Pons (tissue), 1 donor: ENCODE results near the gene GRID1.
A peak's percentile ranks its signal among the peaks of the same experiment; 100 is the strongest.
"Not testable (repeated sequence)": the region's sequence is repeated elsewhere in the genome, so short reads cannot be mapped to it uniquely, and the experiment has no call there.

Experiments
- DNase-seq: peaks from one replicate; pipeline ENCODE4 v3.0.0-alpha.2; 2016; ENCODE audit warnings: low spot score

Gene GRID1

DNA sequence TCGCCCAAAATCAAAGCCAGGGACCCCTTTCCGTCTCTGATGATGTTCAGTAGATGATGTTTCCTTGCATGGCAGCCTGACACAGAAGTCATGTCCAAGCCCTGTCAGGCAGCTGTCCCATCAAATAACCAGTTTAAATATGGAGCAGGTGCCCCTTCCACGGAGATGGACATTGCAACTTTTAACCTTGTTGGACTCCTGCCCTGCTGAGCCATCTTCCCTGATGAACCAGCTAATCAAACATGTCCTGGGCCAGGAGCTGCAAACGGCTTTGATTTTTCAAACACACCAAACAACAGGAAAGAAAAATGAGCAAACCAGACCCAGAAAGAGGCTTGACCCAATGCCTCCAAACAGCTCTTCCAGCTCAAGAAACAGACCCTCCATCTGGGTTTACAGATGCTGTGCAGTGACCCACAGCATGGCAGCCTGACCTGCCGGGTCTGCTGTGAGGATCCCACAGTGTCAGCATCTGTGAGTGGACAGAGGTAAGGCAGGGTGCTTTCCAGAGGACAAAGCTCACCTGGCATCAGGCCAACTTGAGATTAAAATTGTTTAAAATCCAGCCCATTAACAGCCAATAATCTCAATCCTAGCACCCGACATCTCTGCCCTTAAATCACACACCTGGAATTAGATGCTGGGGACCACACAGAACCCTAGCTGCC lies 372.6 kb downstream of the GRID1 start:
- DNase-seq: no peak

DNA sequence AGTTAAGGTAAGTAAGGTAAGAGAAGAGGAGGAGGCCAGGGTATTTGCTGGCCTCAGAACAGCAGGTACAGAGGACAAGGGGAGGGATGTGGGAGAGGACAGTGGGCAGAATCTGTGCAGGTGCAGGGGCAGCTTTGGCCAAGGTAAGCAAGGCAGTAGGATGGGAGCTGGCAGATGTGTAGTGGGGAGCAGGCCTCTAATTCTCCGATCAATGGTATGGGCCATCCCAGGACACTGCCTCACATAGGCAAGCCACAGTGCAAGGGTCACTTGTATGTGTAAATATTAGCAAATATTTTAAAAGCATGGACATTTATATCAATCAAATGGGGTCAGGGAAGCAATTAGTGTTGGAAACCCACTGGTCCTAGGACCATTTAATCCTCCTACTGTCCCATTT lies 373.5 kb downstream of the GRID1 start:
- no peak for DNase-seq

DNA sequence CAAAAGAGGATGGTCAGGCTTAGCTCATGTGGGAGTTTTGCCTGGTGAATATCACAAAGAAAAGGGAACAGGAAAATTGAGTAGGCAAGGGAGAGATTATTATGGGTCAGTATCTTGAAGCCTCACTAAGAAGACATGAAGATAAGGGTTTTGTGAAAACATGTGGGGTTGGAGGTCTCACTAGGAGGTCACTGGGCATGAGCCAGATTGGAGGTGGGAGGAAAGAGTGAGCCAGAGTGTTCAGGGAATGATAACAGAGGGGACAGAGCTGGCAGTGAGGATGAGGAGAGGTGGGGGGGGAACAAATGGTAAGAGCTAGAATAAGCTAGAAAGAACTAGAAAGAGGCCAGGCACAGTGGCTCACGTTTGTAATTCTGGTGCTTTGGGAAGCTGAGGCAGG lies 374.3 kb downstream of the GRID1 start:
- DNase-seq: no peak

DNA sequence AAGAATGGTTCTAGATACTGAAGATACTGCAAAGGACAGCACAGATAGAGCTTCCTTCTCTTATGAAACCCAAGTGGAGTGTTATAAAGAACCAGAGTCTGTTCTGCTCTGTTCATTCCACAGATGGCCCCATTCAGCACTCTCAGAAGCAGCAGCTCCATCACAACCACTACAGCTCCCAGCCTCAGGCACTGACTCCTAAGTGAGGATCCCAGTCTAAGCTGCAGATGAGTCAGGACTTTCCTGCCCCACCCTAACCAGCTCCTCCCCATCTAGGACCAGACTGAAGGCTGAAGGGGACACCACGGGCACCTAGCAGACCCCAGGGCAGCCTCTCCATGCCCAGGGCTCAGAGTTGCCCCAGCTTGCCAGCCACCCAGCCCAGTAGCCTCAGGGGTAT lies 379.8 kb downstream of the GRID1 start:
- no peak for DNase-seq

DNA sequence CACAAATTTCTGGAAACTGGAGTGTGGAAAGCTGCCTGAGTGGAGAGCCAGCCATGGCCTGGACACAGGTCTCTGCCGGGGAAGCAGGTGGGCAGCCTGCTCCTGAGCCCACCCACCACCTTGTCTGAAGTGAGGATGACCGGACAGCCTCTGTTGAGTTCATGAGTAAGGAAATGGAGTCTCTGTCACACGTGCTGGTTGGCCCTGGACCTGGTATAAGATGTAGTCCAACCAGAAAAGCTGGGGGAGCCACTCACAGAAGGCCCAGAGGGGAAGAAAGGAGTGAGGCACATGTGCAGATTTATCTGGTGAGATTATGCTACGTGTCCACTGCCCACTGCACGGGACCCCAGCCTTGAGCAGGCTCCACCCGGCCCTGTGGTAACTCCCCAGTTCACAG lies 383.5 kb downstream of the GRID1 start:
- DNase-seq: no peak

DNA sequence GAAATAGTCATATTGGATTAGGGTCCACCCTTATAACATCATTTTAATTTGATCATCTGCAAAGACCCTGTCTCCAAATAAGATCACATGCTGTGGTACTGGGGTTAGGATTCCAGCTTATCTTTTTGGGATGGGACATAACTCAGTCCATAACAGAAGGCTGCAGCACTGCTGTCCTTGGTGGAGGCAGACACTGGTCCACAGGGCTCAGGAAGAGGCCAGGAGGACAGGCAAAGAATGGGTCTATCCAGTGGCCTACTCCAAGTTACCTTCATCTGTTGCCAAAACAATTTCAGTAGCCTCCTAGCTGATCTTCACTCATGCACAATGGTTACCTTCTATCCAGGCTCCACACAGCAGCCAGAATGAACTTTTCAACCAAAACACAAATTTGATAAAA lies 387.0 kb downstream of the GRID1 start:
- no peak for DNase-seq

DNA sequence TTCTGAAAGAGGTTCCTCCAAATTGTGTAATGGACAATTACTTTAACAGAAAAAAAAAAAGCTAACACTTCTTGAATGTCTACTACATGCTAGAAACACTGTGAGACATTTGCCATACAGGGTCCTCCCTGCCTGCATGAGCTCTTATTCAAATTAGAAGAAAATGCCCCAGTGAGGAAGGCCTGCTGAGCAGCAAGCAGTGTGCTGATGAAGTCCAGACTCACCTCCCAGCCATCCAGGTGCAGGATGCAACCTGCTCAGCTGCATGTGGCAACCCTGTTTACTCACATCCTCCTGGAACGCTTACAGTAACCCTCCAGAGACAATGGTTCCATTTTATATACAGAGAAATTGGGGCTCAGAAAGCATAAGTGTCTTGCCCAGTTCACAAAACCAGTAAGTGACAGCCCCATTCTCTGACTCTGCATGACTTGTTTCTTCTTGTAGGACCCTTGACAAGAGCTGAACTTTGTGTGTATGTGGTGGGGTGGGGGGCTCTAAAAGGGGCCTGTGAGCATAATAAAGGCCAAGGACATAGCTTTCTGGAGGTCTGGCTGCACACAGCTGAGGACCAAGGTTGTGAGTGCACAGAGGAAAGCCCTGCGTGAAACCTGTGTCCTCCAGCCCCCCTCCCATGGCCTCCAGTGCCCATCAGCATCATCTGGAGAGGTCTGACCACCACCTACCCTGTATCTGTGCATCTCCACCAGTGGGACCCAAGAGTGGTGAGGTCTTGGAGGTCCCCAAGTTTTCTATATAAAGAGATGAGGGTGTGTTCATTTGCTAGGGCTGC lies 387.8 kb downstream of the GRID1 start:
- no peak for DNase-seq

DNA sequence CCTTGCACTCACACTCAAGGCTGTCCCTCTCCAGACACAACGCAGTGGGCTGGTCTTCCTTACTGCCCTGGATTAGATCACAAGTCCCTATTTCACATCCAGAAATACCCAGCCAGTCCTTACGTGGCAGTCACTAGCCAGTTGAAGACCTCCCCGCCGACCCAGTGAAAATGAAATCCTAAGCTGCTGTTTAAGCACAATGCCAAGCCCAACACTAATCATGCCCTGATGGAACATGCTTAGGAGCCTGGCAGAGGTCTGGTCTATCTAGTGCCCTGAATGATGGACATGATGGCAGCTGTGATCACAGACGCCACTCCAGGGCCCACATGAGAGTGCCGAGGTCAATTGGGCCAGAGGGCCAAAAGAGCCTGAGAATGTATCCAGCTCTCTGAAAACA lies 389.0 kb downstream of the GRID1 start:
- DNase-seq: no peak

DNA sequence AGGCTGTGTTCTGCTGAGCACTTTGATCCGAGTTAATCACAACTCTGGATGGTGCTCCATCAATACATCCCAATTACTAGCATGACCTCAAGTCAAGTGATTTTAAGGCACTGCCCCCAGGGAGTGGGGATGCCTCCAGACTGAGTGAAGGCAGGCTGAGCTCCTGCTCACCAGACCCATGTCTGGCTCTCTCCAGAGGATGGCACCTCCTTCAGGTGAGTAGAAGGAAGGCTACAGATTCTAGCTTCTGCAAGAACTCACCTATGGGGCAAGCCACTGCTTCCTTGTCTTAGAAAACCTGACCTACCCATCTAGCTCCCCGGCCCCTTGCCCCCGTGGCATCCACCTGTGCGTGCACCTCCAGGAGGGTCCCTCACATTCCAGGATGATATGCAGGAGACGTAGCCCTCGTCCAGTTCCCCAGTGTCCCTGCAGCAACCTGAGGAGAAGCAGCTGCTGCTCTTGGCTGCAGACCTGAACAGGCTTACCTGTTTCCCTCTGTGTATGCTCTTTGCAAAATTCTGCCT lies 390.3 kb downstream of the GRID1 start:
- no peak for DNase-seq

DNA sequence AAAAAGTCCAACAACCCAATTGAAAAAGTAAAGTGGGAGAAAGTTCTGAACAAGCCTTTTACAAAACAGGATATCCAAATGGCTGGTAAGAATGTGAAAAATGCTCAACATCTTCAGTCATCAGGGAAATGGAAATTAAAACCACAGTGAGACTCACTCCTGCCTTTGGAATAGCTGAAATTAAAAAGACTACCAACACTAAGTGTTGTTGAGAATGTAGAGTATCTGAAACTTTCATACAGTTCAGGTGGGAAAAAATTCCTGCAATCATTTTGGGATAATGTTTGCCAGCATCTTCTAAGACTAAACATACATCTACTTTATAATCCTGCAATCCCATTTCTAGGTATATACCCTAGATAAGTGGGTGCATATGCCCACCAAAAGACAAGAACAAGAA lies 395.1 kb downstream of the GRID1 start:
- no peak for DNase-seq

DNA sequence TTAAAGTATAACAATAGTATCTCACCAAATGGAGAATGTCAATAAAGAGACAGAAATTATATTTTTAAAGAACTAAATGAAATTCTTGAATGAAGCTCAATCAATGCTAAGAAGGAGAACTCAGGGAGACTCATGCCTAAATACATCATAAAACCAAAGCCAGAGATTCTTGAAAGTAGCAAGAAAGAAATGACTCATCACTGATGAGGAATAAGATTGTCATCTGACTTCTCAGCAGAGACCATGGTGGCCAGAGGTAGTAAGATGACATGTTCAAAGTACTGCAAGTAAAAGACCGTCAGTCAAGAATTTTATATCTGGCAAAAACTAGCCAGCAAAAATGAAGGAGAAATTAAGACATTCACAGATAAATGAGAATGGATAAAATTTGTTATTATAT lies 399.0 kb downstream of the GRID1 start:
- DNase-seq: no peak

DNA sequence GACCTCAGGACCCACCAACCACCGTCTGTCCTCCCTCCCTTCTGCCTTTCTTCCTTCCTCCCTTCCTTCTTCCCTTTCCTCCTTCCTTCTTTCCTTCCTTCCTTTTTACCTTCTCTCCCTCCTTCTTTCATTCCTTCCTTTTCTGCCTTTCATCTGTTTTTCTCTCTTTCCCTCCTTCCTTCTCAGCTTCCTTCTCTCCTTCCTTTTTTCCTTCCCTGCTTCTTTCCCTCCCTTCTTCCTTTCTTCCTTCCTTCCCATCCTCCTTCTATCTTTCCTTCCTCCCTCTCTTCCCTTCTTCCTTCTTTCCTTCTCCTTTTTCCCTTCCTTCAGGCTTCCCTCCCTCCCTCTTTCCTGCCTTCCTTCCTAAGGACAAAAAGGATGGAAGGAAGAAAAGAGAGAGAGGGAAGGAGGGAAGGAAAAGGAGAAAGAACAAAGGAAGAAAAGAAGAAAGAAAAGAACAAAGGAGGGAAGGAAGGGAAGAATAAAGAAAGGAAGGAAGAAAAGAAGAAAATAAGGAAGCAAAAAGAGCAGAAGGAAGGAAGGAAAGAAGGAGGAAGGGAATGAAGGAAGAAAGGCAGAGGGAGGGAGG lies 405.0 kb downstream of the GRID1 start:
- DNase-seq: no peak

DNA sequence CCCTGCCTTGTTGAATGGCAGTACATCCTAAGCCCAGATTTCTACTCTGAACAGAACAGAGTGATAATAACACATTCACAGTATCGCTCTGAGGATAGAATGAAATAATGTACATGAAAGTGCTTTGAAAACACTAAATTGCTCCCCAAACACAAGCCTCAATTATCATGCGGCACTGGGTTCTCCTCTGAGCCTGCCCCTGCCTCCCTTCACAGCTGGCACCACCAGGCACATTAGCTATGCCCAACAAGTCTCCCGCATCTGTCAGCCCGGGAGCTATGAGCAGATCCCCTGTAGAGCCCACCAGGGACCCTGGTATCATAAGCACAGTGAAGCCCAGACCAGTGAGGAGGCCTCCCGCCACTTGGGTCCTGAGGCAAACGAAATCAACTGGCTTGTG lies 405.5 kb downstream of the GRID1 start:
- peak; percentile 35 for DNase-seq

DNA sequence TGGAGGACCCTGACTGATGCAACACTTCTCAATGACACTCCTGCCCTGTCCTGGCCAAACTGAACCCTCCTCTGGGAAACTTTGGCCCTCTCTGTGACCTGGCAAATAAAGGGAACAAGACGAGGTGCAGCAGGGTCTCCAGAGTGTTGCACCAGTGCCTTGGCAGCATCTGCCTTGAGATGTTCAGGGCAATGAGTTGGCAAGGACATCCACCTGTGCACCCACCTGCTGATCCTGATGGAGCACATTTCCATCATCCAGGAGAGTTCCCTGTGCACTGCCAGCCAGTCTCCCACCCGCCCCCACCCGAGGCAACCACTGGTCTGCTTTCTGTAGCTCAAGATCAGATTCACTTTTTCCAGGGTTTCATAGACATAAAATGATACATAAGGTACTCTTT lies 407.4 kb downstream of the GRID1 start:
- DNase-seq: no peak

DNA sequence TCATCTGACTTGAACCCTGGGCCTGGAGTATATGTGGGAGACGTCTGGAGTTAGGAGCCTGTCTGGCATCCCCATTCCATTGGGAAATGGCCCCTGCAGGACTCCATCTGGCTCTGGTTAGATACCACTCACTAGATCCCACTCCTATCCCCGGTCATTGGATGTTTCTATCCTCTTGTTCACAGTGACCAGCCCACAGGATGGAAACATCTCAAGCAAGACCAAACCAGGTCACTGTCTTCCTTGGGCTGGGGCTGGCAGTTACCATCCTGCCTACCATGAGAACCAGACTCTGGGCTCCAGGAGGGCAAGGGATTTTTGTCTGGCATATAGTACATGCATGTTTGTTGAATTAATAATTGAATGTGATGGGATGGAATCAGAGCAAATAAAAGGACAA lies 415.7 kb downstream of the GRID1 start:
- no peak for DNase-seq

DNA sequence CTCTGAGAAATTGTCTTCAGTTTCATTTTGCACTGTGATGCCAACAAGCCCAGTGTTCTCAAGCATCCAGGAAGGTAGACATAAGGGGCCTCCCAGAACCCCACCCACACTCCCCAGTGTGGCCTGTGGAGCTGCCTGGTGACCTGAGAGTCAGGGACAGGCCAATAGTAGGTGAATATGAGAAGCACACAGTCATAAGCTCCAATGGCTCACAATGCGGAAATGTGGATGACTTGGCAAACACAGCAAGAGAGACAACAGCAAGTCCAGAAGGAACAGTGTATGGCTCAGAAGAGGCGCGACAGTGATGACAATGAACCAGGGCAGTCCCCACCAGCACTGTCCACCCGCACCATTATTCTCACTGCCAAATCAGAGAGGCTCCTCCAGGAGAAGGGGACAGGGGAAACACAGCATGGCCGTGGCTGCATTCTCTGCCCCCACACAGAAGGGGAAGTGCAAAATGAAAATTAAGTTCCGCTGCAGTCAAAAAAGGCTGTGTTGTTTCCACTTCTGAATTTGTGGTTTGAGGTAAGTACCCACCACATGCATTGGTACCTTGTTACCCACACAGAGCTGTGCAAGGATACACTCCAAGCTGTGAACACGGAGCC lies 419.8 kb downstream of the GRID1 start:
- DNase-seq: no peak

DNA sequence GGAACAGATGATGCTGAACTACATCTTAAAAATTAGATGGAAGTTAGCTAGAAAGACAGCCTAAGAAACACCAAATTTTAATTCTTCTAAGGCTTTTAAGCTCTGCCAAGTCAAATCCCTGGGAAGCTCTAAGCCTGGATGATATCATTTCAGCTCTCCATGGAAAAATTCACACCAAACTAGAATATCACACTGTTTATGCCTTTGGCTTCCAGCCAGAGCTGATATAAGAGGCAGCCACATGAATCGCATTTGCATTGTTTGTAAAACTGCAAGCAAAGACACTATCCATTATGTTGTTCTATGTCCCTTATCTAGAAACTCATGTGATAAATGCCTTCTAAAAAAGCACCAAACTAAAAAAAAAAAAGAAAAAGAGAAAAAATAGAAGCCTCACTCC lies 430.4 kb downstream of the GRID1 start:
- DNase-seq: no peak

DNA sequence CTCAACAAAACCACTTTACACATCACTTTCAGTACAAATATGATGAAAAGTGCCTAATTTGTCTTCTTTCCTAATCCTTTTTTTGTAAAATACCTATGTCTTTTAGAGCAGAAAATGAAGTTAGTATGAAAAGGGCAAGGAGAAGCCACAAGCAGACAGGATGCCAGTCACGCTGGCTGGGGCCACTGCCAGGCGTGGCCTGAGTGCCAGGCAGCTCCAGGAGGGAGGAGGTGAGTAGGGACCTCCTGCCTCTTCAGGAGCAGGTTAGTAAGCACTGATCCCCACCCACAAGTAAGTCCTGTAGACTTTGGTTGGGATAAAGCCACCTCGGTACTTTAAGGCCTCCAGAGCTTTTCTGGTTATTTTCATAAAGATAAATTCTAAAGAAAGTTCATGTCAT lies 432.0 kb downstream of the GRID1 start:
- no peak for DNase-seq

DNA sequence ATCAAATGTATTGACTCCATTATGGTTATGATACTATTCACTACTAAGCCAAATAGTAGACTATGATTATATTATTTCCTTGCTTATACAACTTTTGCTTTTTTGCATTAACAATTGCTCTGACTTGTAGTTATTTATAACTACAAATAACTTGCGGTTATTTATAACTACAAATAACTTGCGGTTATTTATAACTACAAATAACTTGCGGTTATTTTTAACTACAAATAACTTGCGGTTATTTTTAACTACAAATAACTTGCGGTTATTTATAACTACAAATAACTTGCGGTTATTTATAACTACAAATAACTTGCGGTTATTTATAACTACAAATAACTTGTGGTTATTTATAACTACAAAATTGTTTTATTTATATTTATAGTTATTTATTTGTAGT lies 436.6 kb downstream of the GRID1 start:
- DNase-seq: not testable (repeated sequence)

DNA sequence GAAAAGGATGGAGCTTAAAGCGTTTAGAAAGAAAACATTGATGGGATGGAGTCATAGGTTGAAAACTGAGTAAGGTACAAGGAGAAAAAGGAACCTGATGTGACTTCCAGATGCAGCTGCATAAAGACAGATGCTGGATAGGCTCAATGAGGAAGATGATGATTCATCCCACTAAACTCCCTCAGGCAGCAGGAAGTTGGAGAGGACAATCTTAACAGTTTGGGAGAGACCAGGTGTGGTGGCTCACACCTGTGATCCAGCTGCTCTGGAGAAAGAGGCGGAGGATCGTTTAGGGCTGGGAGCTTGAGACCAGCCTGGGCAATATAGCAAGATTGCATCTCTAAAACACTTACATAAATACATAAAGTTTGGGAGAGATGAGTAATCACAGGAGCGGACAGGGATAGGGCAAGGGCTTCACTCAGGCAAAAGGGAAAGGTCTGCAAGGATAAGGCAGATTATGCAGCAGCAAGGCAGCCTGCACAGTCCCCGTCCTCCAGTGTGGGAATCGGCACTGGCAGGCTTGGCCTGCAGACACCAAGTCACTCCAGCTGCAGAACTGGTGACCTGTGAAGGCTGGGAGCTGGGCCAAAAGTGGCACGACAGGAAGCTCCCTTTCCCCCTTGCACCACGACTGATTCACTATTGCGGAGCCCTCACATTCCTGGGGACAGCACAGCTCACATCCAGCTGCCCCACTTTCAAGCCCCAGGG lies 438.5 kb downstream of the GRID1 start:
- DNase-seq: peak; percentile 52

DNA sequence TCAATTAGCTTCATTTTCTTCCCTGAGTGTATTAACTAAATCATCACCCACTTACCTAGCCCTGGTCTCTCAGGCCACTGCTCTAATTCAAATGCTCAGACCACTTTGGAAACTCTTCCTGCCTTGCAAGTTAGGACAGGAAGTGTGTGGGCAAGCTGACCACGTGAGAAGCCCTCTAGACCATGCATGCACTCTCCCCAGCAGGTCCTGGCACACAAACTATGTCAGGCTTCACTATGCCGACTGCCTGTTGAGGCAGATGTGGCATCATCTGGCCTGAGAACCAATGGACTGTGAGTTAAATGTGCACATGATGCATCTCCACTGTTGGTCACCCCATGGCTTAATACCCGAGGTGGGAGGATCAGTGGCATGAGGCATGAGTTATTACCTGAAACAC lies 439.6 kb downstream of the GRID1 start:
- no peak for DNase-seq

DNA sequence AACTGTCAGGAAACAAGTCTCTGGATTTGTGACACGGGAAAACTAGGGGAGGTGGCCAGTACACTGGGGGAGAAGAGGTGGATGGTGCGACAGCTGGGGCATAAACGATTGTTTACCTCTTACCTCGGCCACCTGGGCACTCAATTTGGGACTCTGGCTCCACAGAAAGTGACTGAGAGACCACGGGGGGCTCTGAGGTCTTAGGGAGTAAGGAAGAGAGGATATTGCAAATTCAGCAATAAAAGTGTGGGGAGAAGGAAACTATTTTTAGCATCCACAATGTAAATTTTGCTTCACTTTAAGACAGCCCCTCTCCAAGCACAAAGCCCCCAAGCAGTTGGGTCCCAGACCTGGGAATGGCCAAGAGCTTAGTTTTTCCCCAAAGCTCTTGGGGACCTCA lies 440.5 kb downstream of the GRID1 start:
- DNase-seq: no peak
